Left colon (tissue), 2 donors: ENCODE measurements around the gene UNG. TPM values are rescaled to one million over a fixed set of nuclear protein-coding genes. Genes with fewer than 3 reads are reported as not detected.

Experiments used
- ATAC-seq: fragments of 200-7000 bp; cut with Tn5 transposase; one replicate; pipeline ENCODE4 v1.9.1; 2020; ENCODE audit warnings: mild to moderate bottlenecking, moderate library complexity
- DNase-seq, 2 donors: peaks; one replicate each; pipeline ENCODE4 v3.0.0-alpha.2; 2020
- intact Hi-C, 2 donors: fragments of 100-400 bp; cut with DNase I in 1 of 2; cut with micrococcal nuclease in 1 of 2; formaldehyde crosslinking; loops; one replicate each; pipeline versions ENCODE4 v1.11.2 to v1.14.0; 2022; cut with DNase I, micrococcal nuclease
- total RNA-seq, 2 donors: library from RNA; stranded (reverse); fragmentation: NEBNext Ultra II Directional; extraction: Animal tissue kit (Norgen Biotek cat#: 25700); gene quantifications; one replicate each; pipeline ENCODE4 v1.2.1, GENCODE V29; 2021
- donor health status: DM: no; HTN: no; CAD: no.
- donor health status: DM: yes; HTN: yes; CAD: no.

The UNG gene
- total RNA-seq, 2 donors from 2014 or later = 34.5 to 42.4 TPM

- DNase-seq (no peak), ATAC-seq (no peak)
- intact Hi-C loops = loop anchor here in 1 of 2 donors (10.0 kb wide), 1 partner anchor 51 kb away; no protein-coding TSS in a partner anchor
Measured at GRCh38 chr12:109113661-109114321, 16.4 kb downstream of the UNG start.

- intact Hi-C loops = loop anchor here in 1 of 2 donors (10.0 kb wide), 1 partner anchor 50 kb away; no protein-coding TSS in a partner anchor
- no peak for ATAC-seq
Measured at GRCh38 chr12:109114644-109115043, 17.2 kb downstream of the UNG start.

GRCh38 chr12:109115404-109115757 lies 18.0 kb downstream of the UNG start:
- ATAC-seq = no peak
- intact Hi-C loops = loop anchor here in 1 of 2 donors (10.0 kb wide), 1 partner anchor 49 kb away; no protein-coding TSS in a partner anchor
- no peak for DNase-seq

More at GRCh38 chr12:109114644-109115043, 17.2 kb downstream of the UNG start:
- no peak for DNase-seq

- intact Hi-C loops = loop anchor here in 1 of 2 donors (10.0 kb wide), 1 partner anchor 49 kb away; no protein-coding TSS in a partner anchor
- peak; percentile 72 to 88 for DNase-seq
- peak; percentile 62 for ATAC-seq
Measured at GRCh38 chr12:109115758-109116610, 18.6 kb downstream of the UNG start, which contains the start of gene ACACB. ACACB (plus strand) TSS chr12:109116587; CDS start chr12:109139406, 22,819 bp downstream.

GRCh38 chr12:109116611-109116949 lies 19.2 kb downstream of the UNG start:
- peak; percentile 1 for ATAC-seq
- intact Hi-C loops = loop anchor here in 1 of 2 donors (10.0 kb wide), 1 partner anchor 48 kb away; no protein-coding TSS in a partner anchor
- no peak for DNase-seq

GRCh38 chr12:109120095-109120494 lies 22.7 kb downstream of the UNG start:
- intact Hi-C loops = no loop called here
- DNase-seq (no peak), ATAC-seq (no peak)

GRCh38 chr12:109120557-109120956 lies 23.2 kb downstream of the UNG start:
- ATAC-seq = no peak
- no peak for DNase-seq
- intact Hi-C loops = no loop called here

GRCh38 chr12:109121346-109121880 lies 24.0 kb downstream of the UNG start:
- no peak for ATAC-seq
- DNase-seq = no peak
- intact Hi-C loops = no loop called here

GRCh38 chr12:109124878-109125648 lies 27.7 kb downstream of the UNG start:
- DNase-seq = no peak
- no peak for ATAC-seq
- intact Hi-C loops = no loop called here

- DNase-seq (peak in 1 of 2 donors; percentile 44), ATAC-seq (peak; percentile 94)
- intact Hi-C loops = no loop called here
Measured at GRCh38 chr12:109125791-109126190, 28.4 kb downstream of the UNG start.

- intact Hi-C loops = no loop called here
- DNase-seq (no peak), ATAC-seq (no peak)
Measured at GRCh38 chr12:109126784-109127183, 29.4 kb downstream of the UNG start.

GRCh38 chr12:109127533-109128242 lies 30.3 kb downstream of the UNG start:
- DNase-seq (no peak), ATAC-seq (no peak)
- intact Hi-C loops = no loop called here

- intact Hi-C loops = no loop called here
- ATAC-seq (no peak), DNase-seq (no peak)
Measured at GRCh38 chr12:109130297-109131153, 33.1 kb downstream of the UNG start.

- intact Hi-C loops = no loop called here
- ATAC-seq = peak; percentile 21
Measured at GRCh38 chr12:109131154-109132050, 34.0 kb downstream of the UNG start.

GRCh38 chr12:109134186-109134917 lies 37.0 kb downstream of the UNG start:
- intact Hi-C loops = no loop called here
- ATAC-seq (peak; percentile 45), DNase-seq (no peak)

More at GRCh38 chr12:109131154-109132050, 34.0 kb downstream of the UNG start:
- no peak for DNase-seq

GRCh38 chr12:109137055-109137454 lies 39.7 kb downstream of the UNG start:
- ATAC-seq = no peak
- intact Hi-C loops = no loop called here
- DNase-seq = no peak
